ENCODE measurements around the gene TARBP1. TPM values are rescaled to one million over a fixed set of nuclear protein-coding genes. Genes with fewer than 3 reads are reported as not detected.

TARBP1 gene
- total RNA-seq, 1 experiment from 2014 or later = 39.9 TPM

DNA sequence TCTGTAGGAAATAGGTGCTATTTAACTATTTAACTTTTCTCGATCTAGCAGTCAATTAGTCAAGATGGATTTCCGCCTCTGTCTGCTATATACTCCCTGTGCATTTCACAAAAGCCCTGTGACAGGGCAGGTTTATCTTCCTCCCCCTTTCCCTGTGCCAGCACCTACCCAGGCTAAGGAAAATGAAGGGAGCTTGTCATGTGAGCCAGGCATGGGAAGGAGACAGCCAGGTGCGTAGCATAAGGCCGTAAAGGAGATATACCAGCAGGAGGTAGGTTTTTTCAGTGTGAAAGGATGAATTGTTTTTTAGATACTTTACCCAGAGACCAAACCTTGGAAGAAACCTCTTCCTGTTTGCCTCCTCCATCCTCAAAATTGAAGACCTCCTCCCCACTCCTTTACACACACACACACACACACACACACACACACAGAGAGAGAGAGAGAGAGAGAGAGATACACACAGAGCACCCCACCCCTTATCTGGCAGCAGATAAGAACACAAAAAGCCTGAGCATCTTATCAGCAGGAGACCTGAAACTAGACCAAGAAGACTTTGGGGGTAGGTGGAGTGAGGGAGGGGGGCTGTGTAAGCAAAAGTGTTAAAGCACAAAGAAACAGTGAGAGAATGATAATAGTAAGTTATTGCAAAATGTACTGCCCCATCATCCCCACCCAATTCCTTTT lies 12.0 kb upstream of the TARBP1 start:
- no peak for DNase-seq (ENCODE audit: low read depth, low spot score)
- in situ Hi-C loops (cut with HindIII; ENCODE audit: low pct_unique_long_range_greater_than_20kb, low sequenced_read_pairs) = no loop called here

- in situ Hi-C loops (cut with HindIII; ENCODE audit: low pct_unique_long_range_greater_than_20kb, low sequenced_read_pairs) = no loop called here
- DNase-seq (ENCODE audit: low read depth, low spot score) = no peak
Measured at GRCh38 chr1:234489698-234490077, 10.7 kb upstream of the TARBP1 start.

GRCh38 chr1:234489007-234489697 lies 10.2 kb upstream of the TARBP1 start:
- DNase-seq (ENCODE audit: low read depth, low spot score) = no peak
- in situ Hi-C loops (cut with HindIII; ENCODE audit: low pct_unique_long_range_greater_than_20kb, low sequenced_read_pairs) = no loop called here

GRCh38 chr1:234488054-234489006 lies 9.4 kb upstream of the TARBP1 start:
- DNase-seq (ENCODE audit: low read depth, low spot score) = no peak
- in situ Hi-C loops (cut with HindIII; ENCODE audit: low pct_unique_long_range_greater_than_20kb, low sequenced_read_pairs) = no loop called here

- in situ Hi-C loops (cut with HindIII; ENCODE audit: low pct_unique_long_range_greater_than_20kb, low sequenced_read_pairs) = no loop called here
- DNase-seq (ENCODE audit: low read depth, low spot score) = peak; percentile 66
Measured at GRCh38 chr1:234486858-234487840, 8.2 kb upstream of the TARBP1 start.

GRCh38 chr1:234484991-234485739 lies 6.2 kb upstream of the TARBP1 start:
- in situ Hi-C loops (cut with HindIII; ENCODE audit: low pct_unique_long_range_greater_than_20kb, low sequenced_read_pairs) = no loop called here
- DNase-seq (ENCODE audit: low read depth, low spot score) = no peak

DNA sequence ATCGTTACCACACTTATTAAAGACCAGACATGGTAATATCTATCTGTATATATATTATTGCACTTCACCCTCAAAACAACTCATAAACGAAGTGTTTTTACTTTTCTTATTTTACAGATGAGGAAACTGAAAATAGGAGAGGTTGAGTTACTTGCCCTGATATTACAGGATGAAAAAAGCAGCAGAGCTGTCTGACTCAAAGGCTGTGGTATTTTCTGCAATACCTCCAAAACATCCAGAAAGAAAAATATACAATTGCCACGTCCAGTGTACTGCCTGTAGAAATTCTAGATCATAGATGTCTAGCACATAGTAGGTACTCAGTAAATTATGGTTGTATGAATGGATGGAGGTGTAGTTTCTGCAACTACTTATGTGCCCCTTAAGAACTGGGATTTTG lies 5.2 kb upstream of the TARBP1 start:
- no peak for DNase-seq (ENCODE audit: low read depth, low spot score)
- in situ Hi-C loops (cut with HindIII; ENCODE audit: low pct_unique_long_range_greater_than_20kb, low sequenced_read_pairs) = no loop called here

GRCh38 chr1:234481771-234482170 lies 2.8 kb upstream of the TARBP1 start:
- in situ Hi-C loops (cut with HindIII; ENCODE audit: low pct_unique_long_range_greater_than_20kb, low sequenced_read_pairs) = no loop called here
- DNase-seq (ENCODE audit: low read depth, low spot score) = no peak

DNA sequence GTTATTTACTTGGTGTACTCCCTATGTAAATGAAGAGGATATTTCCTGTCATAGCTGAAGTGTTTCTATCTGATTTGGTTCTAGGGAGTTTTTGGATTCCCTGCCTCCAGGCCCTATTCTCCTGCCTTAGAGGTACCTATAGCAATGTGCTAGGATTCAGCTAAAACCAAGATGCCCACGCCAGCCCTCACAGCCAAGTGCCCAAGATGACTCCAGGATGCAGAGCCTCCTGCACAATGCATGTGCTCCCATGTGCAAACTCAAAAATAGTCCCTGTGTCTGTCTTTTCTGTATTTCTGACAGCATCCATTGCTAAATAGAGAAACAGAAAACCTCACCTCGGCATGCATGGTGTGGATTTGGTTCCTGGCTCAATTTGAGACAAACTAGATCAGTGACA lies 887 bp upstream of the TARBP1 start:
- DNase-seq (ENCODE audit: low read depth, low spot score) = no peak
- in situ Hi-C loops (cut with HindIII; ENCODE audit: low pct_unique_long_range_greater_than_20kb, low sequenced_read_pairs) = no loop called here

GRCh38 chr1:234479310-234479559 lies 256 bp upstream of the TARBP1 start:
- no peak for DNase-seq (ENCODE audit: low read depth, low spot score)
- in situ Hi-C loops (cut with HindIII; ENCODE audit: low pct_unique_long_range_greater_than_20kb, low sequenced_read_pairs) = no loop called here

- in situ Hi-C loops (cut with HindIII; ENCODE audit: low pct_unique_long_range_greater_than_20kb, low sequenced_read_pairs) = no loop called here
- peak; percentile 40 for DNase-seq (ENCODE audit: low read depth, low spot score)
Measured at GRCh38 chr1:234478152-234478480, 863 bp downstream of the TARBP1 start.

DNA sequence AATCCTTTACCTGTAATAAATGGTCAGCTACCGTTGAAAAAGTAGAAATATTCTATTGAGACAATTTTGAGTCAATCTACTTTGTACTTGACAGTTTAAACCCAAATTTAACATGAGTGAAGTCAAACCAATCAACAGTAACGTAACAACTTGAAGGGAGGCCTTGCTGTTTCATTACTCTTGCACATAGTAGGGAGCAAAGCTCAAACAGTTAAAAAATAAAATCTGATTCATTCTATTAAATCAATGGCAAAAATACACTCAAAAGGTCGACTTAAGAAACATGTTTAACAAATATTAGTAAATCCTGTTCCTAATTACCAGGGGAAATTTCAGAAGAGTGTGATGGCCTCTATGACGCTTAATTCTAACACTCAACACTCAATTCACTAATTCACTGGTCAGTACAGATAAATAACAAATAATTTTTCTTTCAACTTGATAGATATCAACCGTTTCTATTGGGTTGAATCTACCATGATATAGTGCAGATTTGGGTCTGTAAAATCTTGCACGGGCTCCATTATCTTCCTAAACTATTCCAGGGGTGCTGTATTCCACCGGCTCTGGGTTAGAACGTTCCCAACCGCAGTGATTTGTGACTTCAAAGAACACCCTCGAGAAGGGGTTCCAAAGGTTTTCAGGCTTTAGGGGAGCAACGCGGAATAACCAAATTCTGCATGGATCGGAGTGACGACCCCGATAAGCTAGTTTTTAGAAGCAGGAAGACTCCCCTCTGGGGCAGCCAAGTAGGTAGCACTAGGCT lies 1.4 kb downstream of the TARBP1 start:
- in situ Hi-C loops (cut with HindIII; ENCODE audit: low pct_unique_long_range_greater_than_20kb, low sequenced_read_pairs) = no loop called here
- no peak for DNase-seq (ENCODE audit: low read depth, low spot score)

- no peak for DNase-seq (ENCODE audit: low read depth, low spot score)
- in situ Hi-C loops (cut with HindIII; ENCODE audit: low pct_unique_long_range_greater_than_20kb, low sequenced_read_pairs) = no loop called here
Measured at GRCh38 chr1:234476172-234476571, 2.8 kb downstream of the TARBP1 start.

GRCh38 chr1:234475167-234475793 lies 3.7 kb downstream of the TARBP1 start:
- no peak for DNase-seq (ENCODE audit: low read depth, low spot score)
- in situ Hi-C loops (cut with HindIII; ENCODE audit: low pct_unique_long_range_greater_than_20kb, low sequenced_read_pairs) = no loop called here

GRCh38 chr1:234474375-234474774 lies 4.6 kb downstream of the TARBP1 start:
- in situ Hi-C loops (cut with HindIII; ENCODE audit: low pct_unique_long_range_greater_than_20kb, low sequenced_read_pairs) = no loop called here
- DNase-seq (ENCODE audit: low read depth, low spot score) = no peak

GRCh38 chr1:234473118-234473517 lies 5.9 kb downstream of the TARBP1 start:
- in situ Hi-C loops (cut with HindIII; ENCODE audit: low pct_unique_long_range_greater_than_20kb, low sequenced_read_pairs) = no loop called here
- DNase-seq (ENCODE audit: low read depth, low spot score) = no peak

Data from SK-MEL-5 (cell line).